GM12874 (cell line): Measurements from ENCODE around the gene DIO1.

ENCODE experiments used
- CTCF ChIP-seq: IDR thresholded peaks from 2 replicates; pipeline ENCODE4 v1.5.1; 2011; ENCODE audit warnings: low read depth, mild to moderate bottlenecking, control low read depth, low read length, moderate library complexity; ENCODE audit not compliant: insufficient read depth

The DIO1 gene

GRCh38 chr1:53913352-53914033 is 19.5 kb downstream of the DIO1 start:
- TF ChIP-seq CTCF = no peak

DNA sequence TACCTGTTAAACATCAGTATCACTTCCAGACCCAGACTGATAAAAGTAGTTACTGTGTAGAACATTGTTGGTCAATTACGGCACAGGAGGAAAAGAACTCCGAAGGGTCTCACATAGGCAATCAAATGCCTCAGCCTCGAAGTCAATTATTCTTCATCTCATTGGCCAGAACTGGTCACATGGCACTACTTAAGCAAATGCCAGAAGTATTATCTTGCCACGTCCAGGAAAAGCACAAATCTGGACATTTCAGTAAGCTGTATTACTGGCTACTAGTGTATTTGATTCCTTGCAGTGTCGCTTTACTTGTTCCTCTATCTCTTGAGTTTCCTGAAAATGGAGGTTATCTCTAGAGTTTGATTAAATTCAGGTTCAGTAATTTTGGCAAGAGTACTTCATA is 24.4 kb downstream of the DIO1 start:
- no peak for TF ChIP-seq CTCF

GRCh38 chr1:53919675-53920066 is 25.7 kb downstream of the DIO1 start:
- no peak for TF ChIP-seq CTCF

- no peak for TF ChIP-seq CTCF
These were observed 33.4 kb downstream of the DIO1 start for GRCh38 chr1:53927376-53927881.

GRCh38 chr1:53929246-53929960 is 35.4 kb downstream of the DIO1 start:
- TF ChIP-seq CTCF = no peak

GRCh38 chr1:53930932-53931331 is 36.9 kb downstream of the DIO1 start:
- no peak for TF ChIP-seq CTCF

DNA sequence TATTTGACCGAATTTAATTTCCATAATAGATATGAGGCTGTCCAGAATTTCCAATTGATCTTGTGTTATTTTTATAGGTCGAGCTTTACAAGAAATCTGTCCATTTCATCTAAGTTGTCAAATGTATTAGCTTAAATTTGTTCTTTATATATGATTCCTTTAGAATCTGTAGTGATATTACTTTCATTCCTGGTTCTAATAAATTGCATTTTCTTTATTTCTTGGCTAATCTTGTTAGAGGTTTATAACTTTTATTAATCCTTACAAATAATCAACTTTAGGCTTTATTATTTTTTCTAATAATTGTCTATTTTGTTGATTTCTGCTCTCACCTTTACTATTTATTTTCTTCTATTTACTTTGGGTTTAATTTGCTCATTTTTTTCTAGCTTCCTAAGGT is 37.5 kb downstream of the DIO1 start:
- no peak for TF ChIP-seq CTCF
